Measurements from ENCODE around the gene DVL1. TPM values are rescaled to one million over a fixed set of nuclear protein-coding genes. Genes with fewer than 3 reads are reported as not detected.

Gene DVL1
- total and polyA plus RNA-seq, 10 of the 15 experiments (the other 5 are each of a cell fraction or from before 2014, with no cell fraction given), result 0.10 to 31.1 (median 4.6) TPM

DNA sequence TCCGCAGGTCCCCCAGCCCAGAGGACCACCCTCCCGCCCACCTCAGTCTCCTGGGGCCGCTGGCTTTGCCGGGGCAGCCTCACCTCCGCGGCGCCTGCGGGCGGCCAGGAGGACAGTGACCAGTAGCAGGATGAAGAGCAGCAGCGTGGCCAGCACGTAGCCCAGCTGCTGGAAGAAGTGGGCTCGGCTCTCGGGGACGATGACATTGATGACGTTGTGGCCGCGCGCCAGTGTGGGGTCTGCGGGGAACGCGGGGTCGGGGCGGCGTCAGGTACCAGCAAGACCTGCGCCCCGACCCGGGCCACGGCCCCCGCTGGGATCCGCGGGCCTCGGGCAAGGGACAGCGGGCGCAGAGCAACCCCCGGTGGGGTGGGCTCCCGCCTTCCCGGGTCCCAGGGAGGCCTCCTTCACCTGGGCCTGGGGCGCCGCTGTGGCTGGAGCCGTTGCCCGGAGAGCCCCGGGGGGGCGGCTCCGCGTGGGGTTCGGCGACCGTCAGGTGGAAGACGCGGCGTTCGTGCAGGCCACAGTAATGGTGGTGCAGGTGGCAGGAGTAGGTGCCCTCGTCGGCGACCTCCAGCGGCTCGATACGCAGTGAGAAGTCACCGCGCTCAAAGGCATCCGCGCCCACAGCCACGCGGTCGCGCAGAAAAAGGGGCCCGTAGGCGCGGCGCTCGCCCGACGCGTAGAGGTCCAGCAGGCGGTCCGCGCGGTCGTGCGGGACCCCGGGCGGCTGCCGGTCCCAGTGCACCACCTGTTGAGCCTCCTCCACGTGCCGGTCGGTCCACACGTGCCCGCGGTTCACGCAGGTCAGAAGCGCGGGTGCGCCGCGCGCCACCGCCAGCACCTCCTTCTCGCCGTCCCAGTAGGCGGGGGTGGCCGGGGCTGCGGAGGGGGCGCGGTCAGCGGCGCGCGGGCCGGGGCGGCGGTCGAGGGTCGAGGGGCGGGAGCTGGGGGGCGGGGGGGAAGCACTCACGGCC is 5.3 kb upstream of the DVL1 start (continued):
- TF ChIP-seq, protein P1, sequence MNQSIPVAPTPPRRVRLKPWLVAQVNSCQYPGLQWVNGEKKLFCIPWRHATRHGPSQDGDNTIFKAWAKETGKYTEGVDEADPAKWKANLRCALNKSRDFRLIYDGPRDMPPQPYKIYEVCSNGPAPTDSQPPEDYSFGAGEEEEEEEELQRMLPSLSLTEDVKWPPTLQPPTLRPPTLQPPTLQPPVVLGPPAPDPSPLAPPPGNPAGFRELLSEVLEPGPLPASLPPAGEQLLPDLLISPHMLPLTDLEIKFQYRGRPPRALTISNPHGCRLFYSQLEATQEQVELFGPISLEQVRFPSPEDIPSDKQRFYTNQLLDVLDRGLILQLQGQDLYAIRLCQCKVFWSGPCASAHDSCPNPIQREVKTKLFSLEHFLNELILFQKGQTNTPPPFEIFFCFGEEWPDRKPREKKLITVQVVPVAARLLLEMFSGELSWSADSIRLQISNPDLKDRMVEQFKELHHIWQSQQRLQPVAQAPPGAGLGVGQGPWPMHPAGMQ (IDR thresholded peaks at IDR 0.05; ENCODE audit: borderline replicate concordance), result no peak
- TF ChIP-seq SUZ12 (IDR thresholded peaks at IDR 0.05; ENCODE audit: unreplicated experiment) (peak; percentile 62), WRNIP1 (IDR thresholded peaks at IDR 0.05; ENCODE audit: borderline replicate concordance, low read depth, low read length) (no peak), BHLHE40 (IDR thresholded peaks at IDR 0.05; ENCODE audit: borderline replicate concordance in 1 of 2, low read depth in 2 of 2, low read length in 1 of 2) (peak in 1 of 2 experiments; percentile 72; a peak in 2 of 4 replicates)
- TF ChIP-seq, protein P2, sequence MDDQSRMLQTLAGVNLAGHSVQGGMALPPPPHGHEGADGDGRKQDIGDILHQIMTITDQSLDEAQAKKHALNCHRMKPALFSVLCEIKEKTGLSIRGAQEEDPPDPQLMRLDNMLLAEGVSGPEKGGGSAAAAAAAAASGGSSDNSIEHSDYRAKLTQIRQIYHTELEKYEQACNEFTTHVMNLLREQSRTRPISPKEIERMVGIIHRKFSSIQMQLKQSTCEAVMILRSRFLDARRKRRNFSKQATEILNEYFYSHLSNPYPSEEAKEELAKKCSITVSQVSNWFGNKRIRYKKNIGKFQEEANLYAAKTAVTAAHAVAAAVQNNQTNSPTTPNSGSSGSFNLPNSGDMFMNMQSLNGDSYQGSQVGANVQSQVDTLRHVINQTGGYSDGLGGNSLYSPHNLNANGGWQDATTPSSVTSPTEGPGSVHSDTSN (IDR thresholded peaks at IDR 0.05; ENCODE audit: insufficient replicate concordance, low read depth, low read length), result no peak

DNA sequence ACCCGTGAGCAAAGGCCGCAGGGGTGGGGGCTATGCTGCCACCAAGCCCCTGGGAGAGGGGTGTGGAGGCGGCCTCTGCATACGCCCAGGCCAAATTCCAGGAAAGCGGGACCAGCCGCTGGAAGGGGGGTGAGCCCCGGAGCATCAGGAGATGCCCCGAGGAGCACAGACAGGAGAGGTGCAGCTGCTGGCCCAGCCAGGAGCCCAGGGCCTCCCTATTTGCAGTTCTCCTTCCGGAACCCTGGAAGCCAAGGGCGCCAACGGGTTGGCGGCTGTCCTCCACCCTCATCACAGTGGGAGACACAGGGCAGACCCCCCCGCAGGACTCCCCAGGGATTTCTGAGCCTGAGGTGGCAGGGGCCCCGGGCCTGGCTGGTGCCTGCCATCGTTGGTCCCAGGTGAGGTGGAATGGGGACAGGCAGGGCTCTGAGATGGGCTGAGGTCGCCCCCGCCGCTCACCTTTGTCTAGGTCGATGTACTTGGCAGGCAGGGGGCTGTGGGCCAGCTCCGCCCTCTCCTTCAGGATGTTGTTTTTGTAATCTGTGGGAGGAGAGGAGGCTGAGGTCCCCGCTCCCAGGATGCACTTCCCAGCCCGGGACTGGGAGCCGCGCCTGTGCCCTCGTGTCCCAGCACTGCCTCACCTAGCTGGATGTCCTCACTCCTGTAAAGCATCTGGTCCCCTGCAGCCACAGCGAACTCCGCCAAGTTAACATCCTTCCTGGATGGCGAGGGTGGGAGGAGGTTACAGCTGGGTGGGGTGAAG is 4.4 kb upstream of the DVL1 start:
- Histone ChIP-seq H2AFZ (ENCODE audit: control insufficient read depth, low read depth, low read length) (no peak overlapping the region), H3K9ac (ENCODE audit: control insufficient read depth, insufficient read depth, low read length) (no peak overlapping the region), H3K4me2 (ENCODE audit: control insufficient read depth, insufficient read depth) (no peak overlapping the region), H3K27ac (ENCODE audit: control insufficient read depth, insufficient read depth) (no peak overlapping the region), H3K36me3 (ENCODE audit: control insufficient read depth in 2 of 2, insufficient read depth in 2 of 2, low read length in 1 of 2) (no peaks in the 10 kb centered on the region), H3K27me3 (replicated peaks in 1 of 2; ENCODE audit: control insufficient read depth in 2 of 2, insufficient read depth in 2 of 2, low read length in 1 of 2) (peaks cover 0 to 3% of the 10 kb centered on the region in 2 experiments; a peak in 2 of 4 replicates), H3K4me1 (ENCODE audit: control insufficient read depth, insufficient read depth, low read length) (no peaks in the 10 kb centered on the region), H4K20me1 (ENCODE audit: control insufficient read depth, insufficient read depth) (no peaks in the 10 kb centered on the region), H3K4me3 (no peak overlapping the region), H3K79me2 (ENCODE audit: control insufficient read depth, insufficient read depth, low read length) (no peaks in the 10 kb centered on the region; the same call in 1 of the 2 replicates), H3K9me3 (replicated peaks; ENCODE audit: control insufficient read depth, insufficient read depth, low read length) (no peaks in the 10 kb centered on the region)
- intact Hi-C loops (cut with micrococcal nuclease; ENCODE audit: unreplicated experiment), result no loop called here
- ChIA-PET CTCF (no interaction called here), SMC1A (ENCODE audit: uncharacterized antibody, unreplicated experiment) (no interaction called here), POLR2A (no interaction called here), RAD21 (ENCODE audit: unreplicated experiment) (no interaction called here)
- FAIRE-seq, result no peak
- in situ Hi-C loops (cut with MboI), result no loop called here
- 25% methylated on average over 28 of the region's 28 CpGs for WGBS (ENCODE audit: insufficient coverage, insufficient replicate concordance, low lambda C conversion rate, missing lambda C conversion rate)
- no peak for ATAC-seq
- no TSS peak for BruUV-seq (replicated peaks)
- no peak for TF ChIP-seq POU2F2 (IDR thresholded peaks at IDR 0.05; ENCODE audit: borderline replicate concordance, low read depth, low read length)
- TF ChIP-seq, protein P3, sequence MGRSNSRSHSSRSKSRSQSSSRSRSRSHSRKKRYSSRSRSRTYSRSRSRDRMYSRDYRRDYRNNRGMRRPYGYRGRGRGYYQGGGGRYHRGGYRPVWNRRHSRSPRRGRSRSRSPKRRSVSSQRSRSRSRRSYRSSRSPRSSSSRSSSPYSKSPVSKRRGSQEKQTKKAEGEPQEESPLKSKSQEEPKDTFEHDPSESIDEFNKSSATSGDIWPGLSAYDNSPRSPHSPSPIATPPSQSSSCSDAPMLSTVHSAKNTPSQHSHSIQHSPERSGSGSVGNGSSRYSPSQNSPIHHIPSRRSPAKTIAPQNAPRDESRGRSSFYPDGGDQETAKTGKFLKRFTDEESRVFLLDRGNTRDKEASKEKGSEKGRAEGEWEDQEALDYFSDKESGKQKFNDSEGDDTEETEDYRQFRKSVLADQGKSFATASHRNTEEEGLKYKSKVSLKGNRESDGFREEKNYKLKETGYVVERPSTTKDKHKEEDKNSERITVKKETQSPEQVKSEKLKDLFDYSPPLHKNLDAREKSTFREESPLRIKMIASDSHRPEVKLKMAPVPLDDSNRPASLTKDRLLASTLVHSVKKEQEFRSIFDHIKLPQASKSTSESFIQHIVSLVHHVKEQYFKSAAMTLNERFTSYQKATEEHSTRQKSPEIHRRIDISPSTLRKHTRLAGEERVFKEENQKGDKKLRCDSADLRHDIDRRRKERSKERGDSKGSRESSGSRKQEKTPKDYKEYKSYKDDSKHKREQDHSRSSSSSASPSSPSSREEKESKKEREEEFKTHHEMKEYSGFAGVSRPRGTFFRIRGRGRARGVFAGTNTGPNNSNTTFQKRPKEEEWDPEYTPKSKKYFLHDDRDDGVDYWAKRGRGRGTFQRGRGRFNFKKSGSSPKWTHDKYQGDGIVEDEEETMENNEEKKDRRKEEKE (IDR thresholded peaks at IDR 0.05), result no peak
- DNase-seq (ENCODE audit: low read depth, low spot score), result no peak
